Lower leg skin (tissue), 3 donors: ENCODE data around the gene EHD4.

Experiments
- POLR2A ChIP-seq, 2 donors: fragments of 450-650 bp; IDR thresholded peaks; one replicate each; pipeline ENCODE4 v1.6.1; 2016 to 2017; ENCODE audit warnings: antibody characterized with exemption in 2 of 2, mild to moderate bottlenecking in 1 of 2, moderate library complexity in 1 of 2
- TF ChIP-seq, protein P1 (sequence below), 3 donors: fragments of 450-650 bp; IDR thresholded peaks; one replicate each; pipeline ENCODE4 v1.5.1; 2016; ENCODE audit warnings: antibody characterized with exemption in 3 of 3, mild to moderate bottlenecking in 3 of 3, moderate library complexity in 2 of 3

DNA sequence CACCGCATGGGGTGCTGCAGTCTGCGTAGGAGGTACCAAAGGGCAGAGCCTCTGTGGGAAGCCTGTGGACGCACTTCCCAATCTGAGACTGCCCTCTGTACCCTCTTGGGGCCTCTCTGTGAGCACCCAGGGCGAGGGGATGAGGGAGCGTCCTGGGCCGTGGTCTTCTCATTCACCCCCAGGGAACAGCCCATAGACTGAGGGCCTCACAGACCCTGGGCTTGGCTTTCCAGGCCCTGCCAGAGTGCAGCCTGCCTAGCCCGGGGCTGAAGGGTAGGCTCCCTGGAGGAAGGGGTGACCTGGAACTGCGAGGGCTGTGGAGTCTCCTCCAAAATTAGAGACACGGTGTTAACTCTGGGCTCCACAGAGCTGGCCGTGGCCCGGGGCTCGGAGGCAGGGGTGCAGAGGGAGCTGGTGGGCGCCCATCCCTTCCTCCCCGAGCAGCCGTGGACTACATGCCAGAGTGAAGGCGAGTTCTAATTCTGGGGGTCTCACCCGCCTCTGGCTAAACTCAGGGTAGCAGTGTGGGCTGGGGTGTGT lies 78.0 kb downstream of the EHD4 start:
- TF ChIP-seq, protein P1, sequence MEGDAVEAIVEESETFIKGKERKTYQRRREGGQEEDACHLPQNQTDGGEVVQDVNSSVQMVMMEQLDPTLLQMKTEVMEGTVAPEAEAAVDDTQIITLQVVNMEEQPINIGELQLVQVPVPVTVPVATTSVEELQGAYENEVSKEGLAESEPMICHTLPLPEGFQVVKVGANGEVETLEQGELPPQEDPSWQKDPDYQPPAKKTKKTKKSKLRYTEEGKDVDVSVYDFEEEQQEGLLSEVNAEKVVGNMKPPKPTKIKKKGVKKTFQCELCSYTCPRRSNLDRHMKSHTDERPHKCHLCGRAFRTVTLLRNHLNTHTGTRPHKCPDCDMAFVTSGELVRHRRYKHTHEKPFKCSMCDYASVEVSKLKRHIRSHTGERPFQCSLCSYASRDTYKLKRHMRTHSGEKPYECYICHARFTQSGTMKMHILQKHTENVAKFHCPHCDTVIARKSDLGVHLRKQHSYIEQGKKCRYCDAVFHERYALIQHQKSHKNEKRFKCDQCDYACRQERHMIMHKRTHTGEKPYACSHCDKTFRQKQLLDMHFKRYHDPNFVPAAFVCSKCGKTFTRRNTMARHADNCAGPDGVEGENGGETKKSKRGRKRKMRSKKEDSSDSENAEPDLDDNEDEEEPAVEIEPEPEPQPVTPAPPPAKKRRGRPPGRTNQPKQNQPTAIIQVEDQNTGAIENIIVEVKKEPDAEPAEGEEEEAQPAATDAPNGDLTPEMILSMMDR (IDR thresholded peaks at IDR 0.05): no peak
- TF ChIP-seq POLR2A (IDR thresholded peaks at IDR 0.05): no peak
